ENCODE data around the gene RPS27. TPM values are rescaled to one million over a fixed set of nuclear protein-coding genes. Genes with fewer than 3 reads are reported as not detected.

The RPS27 gene
- total RNA-seq, 1 donor from 2014 or later: 2,370 TPM

GRCh38 chr1:153958961-153959260 lies 31.7 kb upstream of the RPS27 start:
- H3K9me3 Mint-ChIP-seq: no peaks in the 10 kb centered on the region
- no peak for DNase-seq (ENCODE audit: extremely low spot score, unreplicated experiment)
- TF ChIP-seq, protein P1, sequence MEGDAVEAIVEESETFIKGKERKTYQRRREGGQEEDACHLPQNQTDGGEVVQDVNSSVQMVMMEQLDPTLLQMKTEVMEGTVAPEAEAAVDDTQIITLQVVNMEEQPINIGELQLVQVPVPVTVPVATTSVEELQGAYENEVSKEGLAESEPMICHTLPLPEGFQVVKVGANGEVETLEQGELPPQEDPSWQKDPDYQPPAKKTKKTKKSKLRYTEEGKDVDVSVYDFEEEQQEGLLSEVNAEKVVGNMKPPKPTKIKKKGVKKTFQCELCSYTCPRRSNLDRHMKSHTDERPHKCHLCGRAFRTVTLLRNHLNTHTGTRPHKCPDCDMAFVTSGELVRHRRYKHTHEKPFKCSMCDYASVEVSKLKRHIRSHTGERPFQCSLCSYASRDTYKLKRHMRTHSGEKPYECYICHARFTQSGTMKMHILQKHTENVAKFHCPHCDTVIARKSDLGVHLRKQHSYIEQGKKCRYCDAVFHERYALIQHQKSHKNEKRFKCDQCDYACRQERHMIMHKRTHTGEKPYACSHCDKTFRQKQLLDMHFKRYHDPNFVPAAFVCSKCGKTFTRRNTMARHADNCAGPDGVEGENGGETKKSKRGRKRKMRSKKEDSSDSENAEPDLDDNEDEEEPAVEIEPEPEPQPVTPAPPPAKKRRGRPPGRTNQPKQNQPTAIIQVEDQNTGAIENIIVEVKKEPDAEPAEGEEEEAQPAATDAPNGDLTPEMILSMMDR (conservative IDR thresholded peaks at IDR 0.05): no peak
- peaks cover 5% of the 10 kb centered on the region for H3K36me3 Mint-ChIP-seq
- H3K27me3 Mint-ChIP-seq: no peaks in the 10 kb centered on the region
- peak overlapping the region; percentile 97 for H3K4me3 Mint-ChIP-seq
- peak overlapping the region; percentile 86 for H3K27ac Mint-ChIP-seq
- H3K4me1 Mint-ChIP-seq (ENCODE audit: unreplicated experiment): peaks cover 41% of the 10 kb centered on the region

GRCh38 chr1:153959454-153959853 lies 31.1 kb upstream of the RPS27 start:
- H3K27me3 Mint-ChIP-seq: no peaks in the 10 kb centered on the region
- no peak for DNase-seq (ENCODE audit: extremely low spot score, unreplicated experiment)
- peaks cover 40% of the 10 kb centered on the region for H3K4me1 Mint-ChIP-seq (ENCODE audit: unreplicated experiment)
- peaks cover 5% of the 10 kb centered on the region for H3K36me3 Mint-ChIP-seq
- H3K9me3 Mint-ChIP-seq: no peaks in the 10 kb centered on the region
- peak overlapping the region; percentile 97 for H3K4me3 Mint-ChIP-seq
- TF ChIP-seq, protein P1 (conservative IDR thresholded peaks at IDR 0.05): no peak
- peak overlapping the region; percentile 86 for H3K27ac Mint-ChIP-seq

- Mint-ChIP-seq H3K27ac (peak overlapping the region; percentile 86), H3K4me3 (peak overlapping the region; percentile 97), H3K9me3 (no peaks in the 10 kb centered on the region), H3K4me1 (ENCODE audit: unreplicated experiment) (peaks cover 40% of the 10 kb centered on the region), H3K27me3 (no peaks in the 10 kb centered on the region), H3K36me3 (peaks cover 5% of the 10 kb centered on the region)
- DNase-seq (ENCODE audit: extremely low spot score, unreplicated experiment): no peak
- TF ChIP-seq, protein P1 (conservative IDR thresholded peaks at IDR 0.05): no peak
These were observed 30.4 kb upstream of the RPS27 start for GRCh38 chr1:153960206-153960605.

DNA sequence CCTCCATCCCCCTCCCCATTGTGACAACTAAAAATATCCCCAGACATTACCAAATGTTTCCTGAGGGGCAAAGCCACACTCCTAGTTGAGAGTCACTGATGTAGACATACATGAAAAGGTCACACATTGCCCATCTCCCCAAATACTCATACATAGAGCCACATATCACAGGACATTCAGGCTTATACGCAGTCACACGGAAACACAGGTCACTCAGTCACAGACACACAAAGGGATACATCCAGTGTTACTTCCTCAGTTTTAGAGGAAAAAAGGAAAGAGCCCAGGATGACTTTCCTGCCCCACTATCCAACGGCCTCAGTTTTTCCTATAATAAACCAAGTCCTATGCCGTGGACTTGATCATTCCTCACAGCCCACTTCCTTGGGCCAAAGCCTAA lies 29.1 kb upstream of the RPS27 start:
- TF ChIP-seq, protein P1 (conservative IDR thresholded peaks at IDR 0.05): no peak
- H3K9me3 Mint-ChIP-seq: no peaks in the 10 kb centered on the region
- H3K36me3 Mint-ChIP-seq: peaks cover 9% of the 10 kb centered on the region
- H3K27ac Mint-ChIP-seq: peak overlapping the region; percentile 99
- H3K27me3 Mint-ChIP-seq: no peaks in the 10 kb centered on the region
- peak overlapping the region; percentile 92 for H3K4me3 Mint-ChIP-seq
- no peak for DNase-seq (ENCODE audit: extremely low spot score, unreplicated experiment)
- H3K4me1 Mint-ChIP-seq (ENCODE audit: unreplicated experiment): peaks cover 46% of the 10 kb centered on the region

DNA sequence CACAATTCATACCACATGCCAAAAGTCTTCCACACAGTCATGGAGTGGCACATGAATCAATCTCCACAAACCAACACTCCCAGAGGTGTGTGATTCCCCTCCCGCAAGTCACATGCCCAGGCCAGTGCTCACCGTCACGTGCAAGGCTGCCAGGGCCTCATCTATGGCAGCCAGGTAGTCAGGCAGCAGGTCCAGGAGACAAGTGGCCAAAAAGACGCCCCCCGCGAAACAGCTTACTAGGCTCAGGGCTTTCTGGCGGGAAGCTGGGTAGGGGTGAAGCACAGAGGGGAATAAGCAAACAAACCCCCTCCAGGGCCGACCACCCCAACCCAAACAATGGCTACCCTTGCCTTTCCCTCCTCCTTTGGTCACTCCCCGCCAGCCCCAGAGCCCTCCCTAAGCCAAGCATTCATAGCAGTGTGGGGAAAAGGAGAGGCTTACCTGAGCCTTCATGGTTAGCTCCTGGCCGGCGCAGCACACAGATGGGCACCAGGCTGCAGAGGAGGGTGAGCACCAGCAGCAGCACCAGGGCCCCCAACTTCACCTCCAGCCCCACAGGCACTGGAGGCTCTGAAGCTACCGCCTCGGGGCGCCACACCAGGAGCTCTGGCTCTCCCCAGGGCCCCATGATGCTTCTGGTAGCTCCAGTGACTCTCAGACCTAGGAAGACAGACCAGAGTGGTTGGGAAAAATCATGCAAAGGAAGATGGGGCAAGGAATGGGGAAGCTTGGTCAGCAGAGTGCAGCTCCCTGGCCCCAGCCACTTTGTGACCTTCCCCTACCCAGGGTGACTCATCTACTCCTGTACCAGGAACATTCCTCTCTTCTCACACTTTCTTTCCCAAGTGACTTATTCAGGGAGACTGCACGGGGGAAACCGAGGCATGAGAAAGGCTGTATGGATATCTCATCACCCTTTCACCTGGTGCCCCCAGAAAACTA lies 28.2 kb upstream of the RPS27 start:
- DNase-seq (ENCODE audit: extremely low spot score, unreplicated experiment): no peak
- H3K27ac Mint-ChIP-seq: peak overlapping the region; percentile 99
- H3K4me1 Mint-ChIP-seq (ENCODE audit: unreplicated experiment): peaks cover 44% of the 10 kb centered on the region

More for the DNA sequence above, 28.2 kb upstream of the RPS27 start:
- Mint-ChIP-seq H3K36me3 (peaks cover 9% of the 10 kb centered on the region), H3K27me3 (no peaks in the 10 kb centered on the region), H3K9me3 (no peaks in the 10 kb centered on the region), H3K4me3 (peak overlapping the region; percentile 92)
- TF ChIP-seq, protein P1 (conservative IDR thresholded peaks at IDR 0.05): no peak
